DND-41 (cell line): ENCODE measurements around the gene BEND5.

Experiments
- EZH2 ChIP-seq: IDR thresholded peaks from 3 replicates; pipeline ENCODE4 v1.6.1; 2012; ENCODE audit warnings: borderline replicate concordance, low read depth, mild to moderate bottlenecking, moderate library complexity, low read length, inconsistent platforms; ENCODE audit not compliant: severe bottlenecking
- TF ChIP-seq, protein P1 (sequence below): IDR thresholded peaks from 2 replicates; pipeline ENCODE4 v1.5.1; 2012; ENCODE audit warnings: borderline replicate concordance, low read length, moderate library complexity, mild to moderate bottlenecking; ENCODE audit not compliant: poor library complexity, severe bottlenecking; ENCODE audit errors: extremely low read depth

DNA sequence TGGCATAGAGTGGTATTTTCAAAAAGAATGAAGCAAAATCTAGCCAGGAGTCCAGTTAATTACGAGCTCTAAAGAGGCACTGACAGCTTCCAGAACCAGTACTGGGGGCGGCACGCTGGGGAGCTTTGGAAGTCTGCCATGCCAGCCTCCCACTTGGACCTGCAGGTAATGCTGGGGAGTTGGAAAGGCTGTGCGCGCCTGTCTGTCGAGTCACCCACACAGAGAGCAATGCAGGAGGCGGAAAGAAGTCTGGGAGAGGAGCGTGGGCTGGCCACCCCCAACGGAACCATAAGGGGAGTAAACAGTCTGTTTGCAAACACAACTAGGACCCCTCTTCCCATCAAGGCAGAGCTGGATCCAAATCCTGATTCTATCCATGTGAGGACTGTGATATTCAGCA, 84.5 kb downstream of the BEND5 start:
- TF ChIP-seq, protein P1, sequence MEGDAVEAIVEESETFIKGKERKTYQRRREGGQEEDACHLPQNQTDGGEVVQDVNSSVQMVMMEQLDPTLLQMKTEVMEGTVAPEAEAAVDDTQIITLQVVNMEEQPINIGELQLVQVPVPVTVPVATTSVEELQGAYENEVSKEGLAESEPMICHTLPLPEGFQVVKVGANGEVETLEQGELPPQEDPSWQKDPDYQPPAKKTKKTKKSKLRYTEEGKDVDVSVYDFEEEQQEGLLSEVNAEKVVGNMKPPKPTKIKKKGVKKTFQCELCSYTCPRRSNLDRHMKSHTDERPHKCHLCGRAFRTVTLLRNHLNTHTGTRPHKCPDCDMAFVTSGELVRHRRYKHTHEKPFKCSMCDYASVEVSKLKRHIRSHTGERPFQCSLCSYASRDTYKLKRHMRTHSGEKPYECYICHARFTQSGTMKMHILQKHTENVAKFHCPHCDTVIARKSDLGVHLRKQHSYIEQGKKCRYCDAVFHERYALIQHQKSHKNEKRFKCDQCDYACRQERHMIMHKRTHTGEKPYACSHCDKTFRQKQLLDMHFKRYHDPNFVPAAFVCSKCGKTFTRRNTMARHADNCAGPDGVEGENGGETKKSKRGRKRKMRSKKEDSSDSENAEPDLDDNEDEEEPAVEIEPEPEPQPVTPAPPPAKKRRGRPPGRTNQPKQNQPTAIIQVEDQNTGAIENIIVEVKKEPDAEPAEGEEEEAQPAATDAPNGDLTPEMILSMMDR: no peak
- no peak for TF ChIP-seq EZH2
